OCI-LY1 (cell line): ENCODE data around the gene PTPRG.

Source experiments
- EZH2 ChIP-seq: fragments of 200-600 bp; sonication (generic), shearing (Covaris generic); IDR thresholded peaks from 2 replicates; pipeline ENCODE4 v1.8.0; 2017; ENCODE audit warnings: borderline replicate concordance, mixed run types, mild to moderate bottlenecking, antibody characterized with exemption, low read length, moderate library complexity, mixed read lengths
- TF ChIP-seq, protein P1 (sequence below): fragments of 200-600 bp; sonication (generic), shearing (Covaris generic); IDR thresholded peaks from 2 replicates; pipeline ENCODE4 v1.5.1; 2017; ENCODE audit warnings: mild to moderate bottlenecking, antibody characterized with exemption, low read length, moderate library complexity, mixed read lengths

DNA sequence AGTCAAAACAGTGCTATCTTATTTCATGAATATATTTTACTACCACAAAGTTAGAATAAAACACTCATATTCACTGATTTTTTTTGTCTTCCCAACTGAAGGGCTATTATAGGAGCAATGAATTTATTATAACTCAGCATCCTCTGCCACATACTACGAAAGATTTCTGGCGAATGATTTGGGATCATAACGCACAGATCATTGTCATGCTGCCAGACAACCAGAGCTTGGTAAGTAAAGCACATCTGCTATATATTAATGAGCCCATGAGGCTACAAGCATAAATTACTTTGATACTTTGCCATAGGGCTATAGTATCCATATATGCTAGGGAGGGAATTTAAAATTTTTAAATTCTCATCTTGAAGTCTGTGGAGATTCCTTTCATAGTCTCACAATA lies 716.1 kb downstream of the PTPRG start:
- TF ChIP-seq, protein P1, sequence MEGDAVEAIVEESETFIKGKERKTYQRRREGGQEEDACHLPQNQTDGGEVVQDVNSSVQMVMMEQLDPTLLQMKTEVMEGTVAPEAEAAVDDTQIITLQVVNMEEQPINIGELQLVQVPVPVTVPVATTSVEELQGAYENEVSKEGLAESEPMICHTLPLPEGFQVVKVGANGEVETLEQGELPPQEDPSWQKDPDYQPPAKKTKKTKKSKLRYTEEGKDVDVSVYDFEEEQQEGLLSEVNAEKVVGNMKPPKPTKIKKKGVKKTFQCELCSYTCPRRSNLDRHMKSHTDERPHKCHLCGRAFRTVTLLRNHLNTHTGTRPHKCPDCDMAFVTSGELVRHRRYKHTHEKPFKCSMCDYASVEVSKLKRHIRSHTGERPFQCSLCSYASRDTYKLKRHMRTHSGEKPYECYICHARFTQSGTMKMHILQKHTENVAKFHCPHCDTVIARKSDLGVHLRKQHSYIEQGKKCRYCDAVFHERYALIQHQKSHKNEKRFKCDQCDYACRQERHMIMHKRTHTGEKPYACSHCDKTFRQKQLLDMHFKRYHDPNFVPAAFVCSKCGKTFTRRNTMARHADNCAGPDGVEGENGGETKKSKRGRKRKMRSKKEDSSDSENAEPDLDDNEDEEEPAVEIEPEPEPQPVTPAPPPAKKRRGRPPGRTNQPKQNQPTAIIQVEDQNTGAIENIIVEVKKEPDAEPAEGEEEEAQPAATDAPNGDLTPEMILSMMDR, result no peak
- TF ChIP-seq EZH2, result no peak
